Left ventricle myocardium superior (tissue), 1 donor: ENCODE measurements around the gene SDSL. TPM values are rescaled to one million over a fixed set of nuclear protein-coding genes. Genes with fewer than 3 reads are reported as not detected.

Experiments
- ATAC-seq: fragments of 200-7000 bp; cut with Tn5 transposase; one replicate; pipeline ENCODE4 v1.9.1; 2020; ENCODE audit warnings: mild to moderate bottlenecking, moderate library complexity
- DNase-seq: peaks from one replicate; pipeline ENCODE4 v3.0.0-alpha.2; 2020
- intact Hi-C: fragments of 100-400 bp; cut with micrococcal nuclease; formaldehyde crosslinking; loops from one replicate; pipeline ENCODE4 v1.11.0; 2022
- total RNA-seq: library from RNA; stranded (reverse); fragmentation: NEBNext Ultra II Directional; extraction: Animal tissue kit (Norgen Biotek cat#: 25700); gene quantifications from one replicate; pipeline ENCODE4 v1.2.1, GENCODE V29; 2021
- donor health status: DM: no; HTN: yes; CAD: no; lungs with severe emphysema.

Gene SDSL
- total RNA-seq, 1 donor from 2014 or later: 7.6 TPM

DNA sequence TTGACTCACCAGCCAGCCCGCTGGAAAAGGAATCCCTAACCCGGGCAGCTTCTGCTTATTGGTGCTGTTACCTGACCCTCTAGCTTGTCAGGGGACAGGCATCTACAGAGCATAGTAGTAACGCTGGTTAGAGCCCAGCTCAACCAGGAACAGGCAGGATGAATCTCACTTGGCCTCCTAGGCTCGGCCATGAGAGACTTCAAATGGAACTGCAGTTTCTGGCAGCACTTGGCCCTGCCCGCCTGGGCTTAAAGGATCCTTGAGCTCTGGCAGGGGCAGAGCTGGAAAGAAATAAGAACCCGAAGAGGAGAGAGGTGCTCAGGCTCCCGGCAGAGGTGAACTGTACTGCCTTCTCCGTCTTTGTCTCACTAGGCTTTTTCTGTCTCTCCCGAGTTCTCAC lies 51.8 kb downstream of the SDSL start:
- DNase-seq: no peak
- intact Hi-C loops: no loop called here
- ATAC-seq: no peak

DNA sequence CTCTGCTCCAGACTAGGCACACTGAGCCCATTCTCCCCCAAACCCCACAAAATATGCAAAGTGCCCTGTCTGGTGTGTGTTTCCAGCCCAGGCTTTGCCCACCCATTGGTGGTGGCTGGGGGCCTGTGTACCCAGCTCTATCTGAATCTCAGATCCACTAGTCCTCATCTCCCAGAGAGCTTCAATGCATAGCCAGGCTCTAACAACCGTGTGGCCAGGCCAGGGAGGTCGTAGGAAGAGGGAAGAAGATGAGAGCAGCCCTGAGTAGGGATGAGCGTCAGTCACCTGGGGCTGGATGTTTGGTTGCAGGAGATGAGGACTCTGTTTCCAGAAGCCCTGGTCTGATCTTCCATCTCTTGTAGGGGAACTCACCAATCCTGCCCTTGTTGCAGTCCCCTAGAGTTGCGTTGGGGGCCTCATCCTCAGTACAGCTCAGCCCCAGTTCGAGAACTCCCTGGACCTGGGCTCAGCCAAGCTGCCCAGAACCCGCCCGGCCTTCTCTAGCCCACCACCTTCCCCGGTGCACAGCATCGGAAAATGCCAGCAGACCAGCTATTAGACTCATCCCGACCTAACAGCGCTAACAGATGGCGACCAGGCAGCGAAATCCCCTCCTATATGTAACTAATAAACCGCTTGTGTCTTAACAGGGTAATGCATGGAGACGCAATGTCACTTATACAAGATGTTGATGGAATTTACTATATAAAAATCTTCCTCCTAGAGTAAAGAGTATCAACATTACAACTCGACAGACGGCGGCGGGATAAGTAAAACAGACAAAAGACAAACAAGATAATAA lies 52.7 kb downstream of the SDSL start:
- DNase-seq (no peak), ATAC-seq (no peak)
- intact Hi-C loops: no loop called here

DNA sequence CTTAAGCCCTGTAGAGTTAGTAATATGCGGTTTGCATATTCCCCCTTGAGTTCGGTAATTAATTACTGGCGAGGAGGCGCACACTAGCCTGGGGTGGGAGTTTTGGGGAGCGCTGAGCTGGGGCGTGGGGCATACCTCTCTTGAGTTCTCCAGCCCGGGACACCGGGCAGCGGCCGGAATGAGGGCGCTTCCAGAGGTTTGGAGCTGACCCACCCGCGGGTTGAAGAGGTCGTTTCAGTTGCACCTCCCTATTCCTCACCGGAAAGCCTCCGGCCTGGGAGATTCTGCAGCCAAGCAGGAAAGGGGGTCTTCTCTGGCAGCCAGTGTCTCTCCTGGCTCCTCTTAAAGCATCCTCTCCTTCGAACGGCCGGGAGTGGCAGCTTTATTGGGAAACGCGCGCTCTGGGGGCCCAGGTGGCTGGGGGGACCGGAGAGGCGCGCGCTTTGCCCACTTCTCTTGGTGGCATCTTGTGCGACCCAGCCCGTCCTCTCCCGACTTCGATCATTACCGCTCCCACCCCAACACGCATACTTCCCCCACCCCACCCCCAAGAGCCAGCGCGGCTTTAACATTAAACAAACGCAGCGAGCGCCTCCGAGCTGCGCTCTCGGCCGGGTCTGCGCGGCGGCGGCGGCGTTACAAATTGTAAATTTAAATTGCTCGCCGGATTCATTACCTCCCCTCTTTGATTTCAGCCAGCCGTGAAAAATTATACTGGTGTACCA lies 53.4 kb downstream of the SDSL start:
- ATAC-seq (no peak), DNase-seq (no peak)
- intact Hi-C loops: no loop called here

DNA sequence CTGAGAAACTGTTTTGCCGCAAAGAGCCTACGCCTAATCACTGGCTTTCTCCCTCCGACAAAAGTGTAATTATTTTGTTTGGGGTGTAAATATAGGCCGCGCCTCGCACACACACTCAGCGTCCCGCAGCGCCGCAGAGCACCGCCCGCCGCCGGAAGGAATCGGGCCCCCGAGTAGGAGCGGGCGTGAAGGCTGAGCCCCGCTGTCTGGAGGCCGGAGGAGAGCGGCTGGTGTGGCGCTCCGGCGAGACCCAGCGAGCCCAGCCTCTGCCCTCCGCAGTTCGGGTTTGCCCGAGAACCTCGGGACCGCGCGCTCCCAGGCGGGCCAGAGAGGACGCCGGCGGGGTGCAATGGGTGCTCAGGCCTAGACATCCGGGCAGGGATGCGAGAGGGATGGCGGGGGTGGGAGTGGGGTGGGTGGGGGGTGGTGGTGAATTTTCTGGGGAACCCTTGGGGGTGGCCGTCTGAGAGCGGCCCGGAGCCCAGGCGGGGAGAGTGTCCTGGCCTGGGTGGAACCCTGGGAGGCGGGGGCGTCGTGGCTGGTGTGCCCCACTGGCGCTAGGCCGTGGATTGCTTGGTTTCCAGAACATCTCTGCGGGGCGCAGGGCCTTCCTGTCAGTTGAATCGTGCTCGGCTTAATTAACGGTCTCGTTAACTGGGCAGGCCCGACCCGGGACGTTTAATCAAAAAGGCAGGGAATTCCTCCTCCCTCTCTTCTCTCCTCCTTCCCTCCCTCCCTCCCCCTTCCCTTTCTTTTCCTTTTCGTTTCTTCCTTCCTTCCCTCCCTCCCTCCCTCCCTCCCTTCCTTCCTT lies 54.2 kb downstream of the SDSL start:
- intact Hi-C loops: no loop called here
- DNase-seq (no peak), ATAC-seq (no peak)

DNA sequence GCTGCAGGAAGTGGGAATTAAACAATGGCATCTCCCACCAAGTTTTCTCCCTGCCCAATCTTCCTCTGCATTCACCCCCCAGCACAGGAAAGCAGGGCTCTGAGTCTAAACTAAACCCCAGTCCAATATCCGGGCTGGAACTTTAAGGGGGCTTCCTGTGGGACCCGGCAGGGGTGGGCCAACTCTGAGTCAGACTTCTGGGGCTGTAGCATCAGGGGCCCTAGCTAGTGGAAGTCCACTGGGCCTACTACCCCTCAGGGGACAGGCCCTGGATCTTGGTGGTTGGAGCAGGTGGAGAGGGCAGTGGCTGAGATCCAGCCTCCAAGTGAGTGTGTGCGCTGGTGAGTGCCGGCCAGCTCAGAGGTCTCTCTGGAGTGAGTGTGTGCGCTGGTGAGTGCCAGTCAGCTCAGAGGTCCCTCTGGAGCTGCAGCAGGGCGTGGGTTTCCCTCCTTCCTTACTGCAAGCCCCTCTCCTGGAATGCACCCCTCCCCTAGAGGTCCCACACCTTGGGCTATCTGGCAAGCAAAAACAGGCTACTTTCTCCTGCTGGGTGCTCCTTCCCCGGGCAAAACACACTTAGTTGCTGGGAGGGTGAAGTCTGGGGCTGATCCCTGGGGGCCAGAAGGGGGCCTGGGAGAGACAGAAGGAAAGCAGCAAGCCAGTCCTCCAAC lies 55.1 kb downstream of the SDSL start:
- no peak for ATAC-seq
- intact Hi-C loops: no loop called here

DNA sequence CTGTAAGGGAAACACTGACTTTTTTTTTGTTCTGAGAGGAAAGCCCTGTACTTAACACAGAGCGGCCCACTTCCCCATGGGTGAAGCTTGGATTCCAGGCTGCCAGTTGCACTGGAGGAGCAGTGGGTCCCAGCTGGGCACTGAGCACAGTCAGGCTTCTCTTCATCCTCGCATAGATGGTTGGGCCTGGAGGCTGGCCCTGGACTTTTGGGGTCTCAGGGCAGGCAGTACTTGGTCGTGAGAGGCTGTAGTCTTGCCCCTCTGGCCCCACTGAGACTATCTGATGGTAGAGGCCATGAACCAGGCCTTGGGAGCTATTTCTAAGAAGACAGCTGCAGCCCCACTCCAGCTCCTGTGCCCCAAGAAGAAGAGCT lies 55.6 kb downstream of the SDSL start:
- DNase-seq (no peak), ATAC-seq (no peak)
- intact Hi-C loops: no loop called here

More for the DNA sequence above, 55.1 kb downstream of the SDSL start:
- DNase-seq: no peak

DNA sequence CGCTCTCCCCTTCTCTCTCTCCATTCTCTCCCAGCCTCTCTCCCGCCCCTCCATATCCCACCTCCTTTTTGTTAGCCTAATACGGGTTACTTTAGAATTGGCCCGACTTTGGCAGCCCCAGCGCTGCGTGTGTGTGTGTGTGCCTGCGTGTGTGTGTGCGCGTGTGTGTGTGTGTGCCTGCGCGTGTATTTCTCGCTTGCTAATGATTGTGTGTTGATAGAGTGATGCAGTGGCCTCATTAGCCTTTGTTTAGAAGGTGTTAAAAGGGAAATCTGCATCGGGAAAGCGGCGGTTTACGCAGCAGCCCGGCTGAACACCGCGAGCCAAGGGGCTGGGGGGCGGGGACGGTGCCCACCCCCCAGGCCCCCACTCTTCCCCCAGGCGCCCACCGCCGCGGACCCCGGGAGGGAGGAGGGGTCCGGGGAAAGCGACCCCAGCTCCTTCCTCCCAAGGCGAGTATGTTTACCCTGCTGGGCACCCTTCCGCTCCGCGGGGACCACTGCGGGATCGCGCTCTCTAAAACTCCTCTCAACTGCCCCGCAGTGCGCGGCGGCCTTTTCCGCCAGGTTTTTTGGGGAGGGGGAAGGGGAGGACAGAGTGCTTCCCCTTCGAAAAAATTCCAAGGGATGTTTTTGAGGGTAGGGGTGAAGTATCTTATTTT lies 56.3 kb downstream of the SDSL start:
- no peak for DNase-seq
- ATAC-seq: no peak
- intact Hi-C loops: no loop called here

DNA sequence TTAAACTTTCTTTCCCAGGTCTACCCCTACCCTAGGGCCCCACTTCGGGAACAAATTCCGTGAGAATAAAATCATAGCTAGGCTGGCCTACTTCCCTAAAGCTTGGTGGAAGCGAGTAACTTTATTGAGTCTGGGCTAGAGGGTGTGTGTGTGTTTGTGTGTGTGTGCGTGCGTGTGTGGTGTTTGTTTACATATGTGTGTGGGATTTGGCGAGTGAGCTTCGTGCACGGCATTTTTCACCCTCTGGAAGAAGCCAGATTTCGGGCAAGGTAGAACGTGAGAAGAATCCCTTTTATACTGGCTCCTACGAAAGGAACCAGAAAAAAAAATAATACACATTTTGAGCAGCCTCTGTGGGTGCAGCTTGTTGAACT lies 57.0 kb downstream of the SDSL start:
- intact Hi-C loops: no loop called here
- DNase-seq: no peak
- no peak for ATAC-seq

DNA sequence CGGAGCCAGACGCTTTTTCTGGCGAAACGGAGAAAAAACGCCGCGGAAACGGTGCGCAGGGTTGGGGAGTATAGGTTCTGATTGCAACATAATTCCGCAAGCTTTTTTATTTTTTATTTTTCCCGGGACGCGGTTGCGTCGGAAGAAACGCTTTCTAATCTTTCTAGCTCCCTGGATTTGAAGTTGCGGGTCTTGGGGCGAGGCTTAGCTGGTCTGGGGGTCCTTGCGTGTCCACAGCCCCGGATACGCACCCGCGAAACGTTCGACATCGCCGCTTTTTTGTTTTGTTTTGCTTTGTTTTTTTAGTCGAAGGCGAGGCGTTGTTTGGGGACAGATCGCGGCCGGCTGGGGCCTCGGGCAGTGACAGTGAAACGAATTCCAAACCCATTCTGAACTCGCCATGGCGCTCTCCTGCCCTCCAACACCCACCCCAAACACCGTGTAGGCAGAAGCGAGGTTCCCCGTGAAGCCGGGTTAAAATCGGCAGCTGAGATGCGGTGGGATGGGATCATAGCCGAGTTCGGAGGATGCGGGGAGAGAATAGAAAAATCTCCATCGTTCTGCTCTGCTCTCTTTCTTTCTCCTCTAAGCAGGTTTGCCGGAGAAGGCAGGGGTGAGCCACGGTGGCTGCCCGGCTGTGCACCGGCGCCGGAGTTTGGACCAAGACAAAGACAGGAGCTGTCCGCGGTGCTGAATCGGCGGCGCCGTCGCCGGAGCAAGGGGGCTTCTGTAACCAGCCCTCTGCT lies 57.6 kb downstream of the SDSL start:
- intact Hi-C loops: no loop called here
- peak; percentile 65 for DNase-seq
- ATAC-seq: no peak

DNA sequence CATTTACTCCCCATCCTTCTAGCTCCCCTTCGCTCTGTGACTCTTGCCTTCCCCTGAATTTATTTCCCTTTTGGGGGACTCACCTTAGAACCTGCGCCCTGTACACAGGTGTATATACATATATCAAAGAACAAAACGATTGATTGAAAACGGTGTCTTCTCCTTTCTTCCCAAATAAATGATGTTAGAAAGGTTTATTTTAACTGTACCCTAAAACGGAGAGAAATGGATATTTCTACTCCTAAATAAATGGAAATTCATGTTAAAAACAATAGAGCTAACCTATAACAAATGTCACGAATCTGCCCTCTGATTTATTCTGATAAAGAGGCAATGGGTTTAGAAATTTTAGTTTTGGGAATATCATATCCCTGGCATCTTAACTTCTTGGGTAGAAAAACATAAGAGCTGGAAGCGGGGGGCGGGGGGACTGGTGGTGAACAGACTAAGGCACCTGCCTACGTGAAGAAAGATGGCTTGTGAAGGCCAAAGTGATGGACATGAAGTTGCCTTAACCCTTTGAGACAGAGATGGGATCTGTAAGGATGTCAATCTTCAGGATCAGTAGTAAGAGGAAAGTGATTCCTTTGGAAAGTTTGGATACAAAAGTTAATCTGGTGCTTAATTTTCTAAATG lies 58.3 kb downstream of the SDSL start:
- DNase-seq: no peak
- intact Hi-C loops: no loop called here
- no peak for ATAC-seq

DNA sequence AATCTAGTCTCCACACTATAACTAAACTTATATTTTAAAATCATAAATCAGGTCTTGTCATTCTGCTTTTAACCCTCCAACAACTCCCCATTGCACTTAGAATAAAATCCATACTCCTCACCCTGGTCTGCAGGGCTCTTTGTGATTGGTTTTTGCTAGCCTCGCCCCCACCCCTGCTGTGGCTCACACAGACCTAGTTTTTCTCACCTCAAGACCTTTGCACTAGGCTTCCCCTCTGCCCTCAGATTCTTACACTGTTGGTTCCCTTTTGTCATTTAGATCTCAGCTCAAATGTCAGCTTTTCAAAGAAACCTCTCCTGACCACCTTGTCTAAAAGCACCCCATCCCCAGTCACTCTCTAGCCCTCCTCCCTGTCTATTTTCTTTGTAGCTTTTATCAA lies 60.2 kb downstream of the SDSL start:
- intact Hi-C loops: no loop called here
- ATAC-seq (no peak), DNase-seq (no peak)

DNA sequence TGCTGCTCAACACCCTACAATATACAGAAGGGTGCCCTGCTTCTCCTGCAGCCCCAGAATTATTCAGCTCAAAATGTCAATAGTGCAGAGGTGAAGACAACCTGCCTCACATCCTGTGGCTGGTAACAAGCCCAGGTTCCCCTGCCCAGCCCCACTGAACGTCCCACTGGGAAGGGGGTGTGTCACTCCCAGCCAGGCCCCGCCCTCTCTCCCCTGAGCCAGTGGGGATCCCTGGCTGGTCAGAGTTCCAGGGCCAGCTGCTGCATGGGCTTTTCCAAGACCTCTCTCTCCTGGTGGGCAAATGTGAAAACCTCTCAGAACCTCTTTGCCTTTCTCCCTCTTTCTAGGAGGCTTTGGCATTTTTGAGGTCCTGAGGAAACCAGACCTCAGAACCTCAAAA lies 63.1 kb downstream of the SDSL start:
- ATAC-seq: no peak
- DNase-seq: no peak
- intact Hi-C loops: no loop called here

DNA sequence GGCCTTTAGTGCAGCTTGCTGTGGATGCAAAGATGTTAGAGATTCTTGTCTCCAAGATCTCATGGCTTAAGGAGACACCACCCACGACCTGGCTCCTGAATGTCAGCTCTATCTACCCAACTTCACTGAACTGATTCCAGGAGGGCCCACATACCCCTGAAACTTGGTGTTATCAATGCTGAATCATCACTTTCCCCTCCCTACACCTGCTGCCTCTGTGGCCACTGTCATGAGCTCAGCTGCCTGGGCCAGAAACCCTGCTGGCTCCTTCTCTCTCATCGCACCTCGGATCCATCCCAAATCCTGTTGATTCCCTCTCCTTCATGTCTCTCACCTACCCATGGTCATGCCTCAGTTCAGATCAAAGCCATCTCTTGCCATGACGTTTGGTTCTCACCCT lies 64.5 kb downstream of the SDSL start:
- no peak for DNase-seq
- ATAC-seq: no peak
- intact Hi-C loops: no loop called here

Other genes with a start within 250 kb of the SDSL start
- 33.8 TPM for gene DDX54, start 236.9 kb upstream of the SDSL start, total RNA-seq
- gene RITA1, start 236.7 kb upstream of the SDSL start, total RNA-seq: 19.5 TPM
- gene TPCN1, start 200.9 kb upstream of the SDSL start, total RNA-seq: 145 TPM
- 11.5 TPM for gene SLC8B1, start 87.3 kb upstream of the SDSL start, total RNA-seq
- gene PLBD2, start 63.8 kb upstream of the SDSL start, total RNA-seq: 34.4 TPM
- gene SDS, start 18.5 kb upstream of the SDSL start, total RNA-seq: not detected
- not detected for gene LHX5, start 49.5 kb downstream of the SDSL start, total RNA-seq